ENCODE measurements around the gene MEG3.

The MEG3 gene

DNA sequence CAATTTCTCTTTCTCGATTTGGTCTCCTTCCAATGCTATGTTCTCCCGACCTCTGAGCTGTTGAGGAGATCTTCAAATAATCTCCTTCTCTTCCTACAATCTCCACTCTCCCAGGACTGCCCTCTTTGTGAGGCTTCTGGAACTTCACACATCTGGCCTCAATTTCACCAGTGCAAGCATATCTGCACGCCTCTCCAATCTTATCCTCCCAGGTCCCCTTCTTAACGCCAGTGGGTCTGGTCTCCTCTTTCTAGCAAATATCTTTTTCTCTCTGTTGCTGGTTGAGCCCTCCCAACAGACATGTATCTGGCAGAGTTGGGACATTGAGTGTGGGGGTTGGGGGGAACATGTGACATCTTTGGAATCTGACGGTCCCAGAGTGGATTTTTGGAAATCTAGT, 59.7 kb downstream of the MEG3 start:
- no peak for TF ChIP-seq CTCF (IDR thresholded peaks at IDR 0.05; ENCODE audit: low read depth, low read length, missing control alignments)
- no peak for DNase-seq (ENCODE audit: extremely low read depth, low read depth)
- H3K4me3 ChIP-seq (replicated peaks; ENCODE audit: low read depth, low read length) = no peak overlapping the region

GRCh38 chr14:100887728-100888335, 61.9 kb downstream of the MEG3 start:
- no peak overlapping the region for H3K4me3 ChIP-seq (replicated peaks; ENCODE audit: low read depth, low read length)
- DNase-seq (ENCODE audit: extremely low read depth, low read depth) = no peak
- no peak for TF ChIP-seq CTCF (IDR thresholded peaks at IDR 0.05; ENCODE audit: low read depth, low read length, missing control alignments)

GRCh38 chr14:100888789-100889315, 62.9 kb downstream of the MEG3 start:
- TF ChIP-seq CTCF (IDR thresholded peaks at IDR 0.05; ENCODE audit: low read depth, low read length, missing control alignments) = no peak
- no peak overlapping the region for H3K4me3 ChIP-seq (replicated peaks; ENCODE audit: low read depth, low read length)
- no peak for DNase-seq (ENCODE audit: extremely low read depth, low read depth)

DNA sequence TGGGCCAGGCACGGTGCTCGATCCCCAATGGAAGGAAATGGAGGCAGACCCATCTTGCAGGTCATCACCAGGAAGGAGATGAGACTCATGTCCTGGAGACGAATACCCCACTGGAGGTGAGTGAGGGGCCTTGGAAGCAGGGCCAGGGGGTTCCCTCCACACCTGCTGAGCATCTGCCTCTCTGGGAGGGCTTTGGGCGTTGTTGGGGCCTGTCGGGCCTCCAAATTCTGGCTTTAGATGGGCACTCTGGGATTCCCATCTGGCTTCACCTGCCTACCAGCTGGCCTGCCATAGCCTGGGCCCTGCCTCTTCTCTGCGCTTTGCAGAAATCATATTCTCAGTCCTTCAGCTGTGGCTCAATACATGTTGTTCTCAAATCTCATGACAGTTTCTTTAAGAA, 63.7 kb downstream of the MEG3 start:
- H3K4me3 ChIP-seq (replicated peaks; ENCODE audit: low read depth, low read length) = no peak overlapping the region
- no peak for TF ChIP-seq CTCF (IDR thresholded peaks at IDR 0.05; ENCODE audit: low read depth, low read length, missing control alignments)
- DNase-seq (ENCODE audit: extremely low read depth, low read depth) = no peak

DNA sequence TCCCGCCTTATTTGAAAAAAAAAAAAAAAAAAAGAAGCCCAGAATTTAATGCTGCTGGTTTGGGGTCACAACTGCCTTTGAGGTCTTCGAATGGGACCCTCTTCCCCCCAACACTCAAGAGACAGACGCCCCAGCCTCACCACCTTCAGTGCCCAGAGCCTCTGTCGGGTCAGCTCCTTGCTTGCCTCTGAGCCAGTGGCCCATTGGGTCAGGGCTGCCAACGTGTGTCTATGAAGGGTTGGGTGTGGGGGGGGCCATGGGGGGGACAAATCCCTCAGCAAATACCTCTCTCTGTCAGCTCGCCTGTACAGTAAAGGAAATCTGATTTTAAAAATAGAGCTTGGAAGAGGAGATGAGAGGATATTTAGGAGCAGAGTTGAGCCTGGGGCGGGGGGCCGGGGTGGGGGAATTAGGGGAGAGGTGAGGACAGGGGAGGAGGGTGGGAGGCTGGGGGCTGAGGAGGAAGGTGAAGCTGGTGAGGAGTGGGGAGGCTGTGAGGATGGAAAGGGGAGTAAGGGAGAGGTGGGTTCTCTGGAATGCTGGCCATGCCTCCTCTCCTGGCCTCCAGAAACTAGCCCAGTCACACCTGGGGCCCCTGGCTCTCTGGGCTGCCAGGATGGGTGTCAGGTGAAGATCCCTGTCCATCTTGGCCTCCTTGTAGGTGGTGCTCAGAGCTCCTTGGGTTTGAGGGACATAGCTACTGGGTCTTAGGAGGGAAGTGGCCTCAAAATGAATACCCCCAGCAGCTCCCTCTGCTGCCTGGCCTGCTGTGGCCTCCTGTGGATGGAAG, 64.3 kb downstream of the MEG3 start:
- no peak overlapping the region for H3K4me3 ChIP-seq (replicated peaks; ENCODE audit: low read depth, low read length)
- TF ChIP-seq CTCF (IDR thresholded peaks at IDR 0.05; ENCODE audit: low read depth, low read length, missing control alignments) = no peak
- no peak for DNase-seq (ENCODE audit: extremely low read depth, low read depth)

- TF ChIP-seq CTCF (IDR thresholded peaks at IDR 0.05; ENCODE audit: low read depth, low read length, missing control alignments) = no peak
- DNase-seq (ENCODE audit: extremely low read depth, low read depth) = no peak
- no peak overlapping the region for H3K4me3 ChIP-seq (replicated peaks; ENCODE audit: low read depth, low read length)
Measured at GRCh38 chr14:100891051-100891450, 65.1 kb downstream of the MEG3 start.

Data from HFF-Myc (cell line).